SK-N-SH (cell line): ENCODE data around the gene NUMB. TPM values are rescaled to one million over a fixed set of nuclear protein-coding genes. Genes with fewer than 3 reads are reported as not detected.

Experiments used
- CTCF ChIA-PET: fragments of 300-600, 350-600 bp; formaldehyde crosslinking; extraction: SDS; loops from one replicate; lab custom pipeline; 2021; lab: Yijun Ruan, JAX
- POLR2A ChIA-PET: fragments of 350-600 bp; sonication (Branson Sonifier 250); formaldehyde crosslinking; extraction: SDS; loops from one replicate; lab custom pipeline; 2020; ENCODE audit warnings: antibody characterized with exemption, inconsistent platforms; lab: Yijun Ruan, JAX
- DNase-seq: peaks from one replicate; pipeline ENCODE4 v3.0.0; 2012
- H2AFZ ChIP-seq: fragments of 200-600 bp; sonication (generic); 2 replicates; pipeline ENCODE4 v1.8.1; 2016; ENCODE audit warnings: antibody characterized with exemption, mild to moderate bottlenecking, low read depth
- H3F3A ChIP-seq: fragments of 200-600 bp; sonication (generic); replicated peaks from 2 replicates; pipeline ENCODE3; 2016; ENCODE audit warnings: antibody characterized with exemption, mild to moderate bottlenecking; ENCODE audit not compliant: insufficient read depth
- H3K27ac ChIP-seq, 2 experiments: fragments of 200-500 bp in 1 of 2; fragments of 200-600 bp in 1 of 2; sonication (Bioruptor generic) in 1 of 2; sonication (generic), shearing (Covaris generic) in 1 of 2; 2 replicates each; pipeline versions ENCODE4 v1.5.1 to v1.6.1; 2014 to 2016; ENCODE audit warnings: low read depth in 2 of 2, inconsistent platforms in 1 of 2, low read length in 1 of 2, mild to moderate bottlenecking in 1 of 2, mixed read lengths in 1 of 2
- H3K27me3 ChIP-seq: fragments of 200-600 bp; sonication (generic), shearing (Covaris generic); 2 replicates; pipeline ENCODE4 v1.6.1; 2016; ENCODE audit warnings: mixed run types; ENCODE audit not compliant: insufficient read depth
- H3K36me3 ChIP-seq, 2 experiments: fragments of 200-500 bp in 1 of 2; fragments of 200-600 bp in 1 of 2; sonication (Bioruptor generic) in 1 of 2; sonication (generic) in 1 of 2; replicated peaks in 1 of 2; 2 replicates each; pipeline versions ENCODE3 to v1.5.1; 2014 to 2016; ENCODE audit warnings: low read length in 1 of 2, mild to moderate bottlenecking in 1 of 2; ENCODE audit not compliant: insufficient read depth in 2 of 2, control insufficient read depth in 1 of 2
- H3K4me1 ChIP-seq, 2 experiments: fragments of 200-500 bp in 1 of 2; fragments of 200-600 bp in 1 of 2; sonication (Bioruptor generic) in 1 of 2; sonication (generic), shearing (Covaris generic) in 1 of 2; 2 replicates each; pipeline versions ENCODE4 v1.5.1 to v1.6.1; 2014 to 2016; ENCODE audit warnings: low read depth in 1 of 2, low read length in 1 of 2, mixed run types in 1 of 2; ENCODE audit not compliant: insufficient read depth in 2 of 2, control insufficient read depth in 1 of 2
- H3K4me2 ChIP-seq: fragments of 200-600 bp; sonication (generic), shearing (Covaris generic); 2 replicates; pipeline ENCODE4 v1.6.1; 2017; ENCODE audit warnings: mixed run types
- H3K4me3 ChIP-seq, 2 experiments: fragments of 200-500 bp in 1 of 2; fragments of 200-600 bp in 1 of 2; sonication (Bioruptor generic) in 1 of 2; sonication (generic), shearing (Covaris generic) in 1 of 2; 2 replicates each; pipeline versions ENCODE4 v1.5.1 to v1.8.1; 2014 to 2016; ENCODE audit warnings: low read depth in 2 of 2, inconsistent platforms in 1 of 2, low read length in 1 of 2, mild to moderate bottlenecking in 1 of 2, mixed read lengths in 1 of 2, moderate library complexity in 1 of 2
- H3K79me2 ChIP-seq: fragments of 200-600 bp; sonication (generic); 2 replicates; pipeline ENCODE4 v1.8.1; 2017; ENCODE audit warnings: mild to moderate bottlenecking; ENCODE audit not compliant: insufficient read depth
- H3K9ac ChIP-seq: fragments of 200-600 bp; sonication (generic); 2 replicates; pipeline ENCODE4 v1.6.1; 2017; ENCODE audit warnings: mixed run types
- H3K9me2 ChIP-seq: fragments of 200-600 bp; sonication (generic); 2 replicates; pipeline ENCODE4 v1.6.1; 2017; ENCODE audit warnings: mixed run types
- H3K9me3 ChIP-seq: fragments of 200-600 bp; sonication (generic); 2 replicates; pipeline ENCODE4 v1.6.1; 2017; ENCODE audit warnings: mixed run types, mild to moderate bottlenecking, moderate library complexity
- H4K20me1 ChIP-seq: fragments of 200-600 bp; sonication (generic); 2 replicates; pipeline ENCODE4 v1.6.1; 2017; ENCODE audit warnings: mild to moderate bottlenecking, mixed run types; ENCODE audit not compliant: insufficient read depth
- ELF1 ChIP-seq: IDR thresholded peaks from 2 replicates; pipeline ENCODE4 v1.4.0; 2012
- EP300 ChIP-seq, 2 experiments: IDR thresholded peaks; 2 replicates each; pipeline versions ENCODE4 v1.4.0 to v1.6.1; 2012; ENCODE audit warnings: borderline replicate concordance in 1 of 2, low read depth in 1 of 2, low read length in 1 of 2
- EZH2phosphoT487 ChIP-seq: fragments of 200-600 bp; sonication (generic); IDR thresholded peaks from 2 replicates; pipeline ENCODE4 v1.6.1; 2017; ENCODE audit warnings: low read depth, mixed run types, mild to moderate bottlenecking, antibody characterized with exemption, moderate library complexity, borderline replicate concordance
- FOSL2 ChIP-seq: IDR thresholded peaks from 2 replicates; pipeline ENCODE4 v1.4.0; 2012; ENCODE audit warnings: low read depth, mild to moderate bottlenecking, moderate library complexity, borderline replicate concordance
- GABPA ChIP-seq: IDR thresholded peaks from 2 replicates; pipeline ENCODE4 v1.4.0; 2012; ENCODE audit warnings: low read depth, mild to moderate bottlenecking
- GATA2 ChIP-seq: sonication (generic); formaldehyde crosslinking; IDR thresholded peaks from 2 replicates; pipeline ENCODE4 v1.5.0; 2020; ENCODE audit warnings: mild to moderate bottlenecking, missing genetic modification reagents
- MEF2A ChIP-seq: IDR thresholded peaks from 2 replicates; pipeline ENCODE4 v1.4.0; 2012; ENCODE audit warnings: low read depth, borderline replicate concordance
- MXI1 ChIP-seq: IDR thresholded peaks from 2 replicates; pipeline ENCODE4 v1.6.1; 2012; ENCODE audit warnings: mild to moderate bottlenecking, low read depth, low read length, improper control_type of control experiment
- NFIC ChIP-seq: IDR thresholded peaks from 2 replicates; pipeline ENCODE4 v1.4.0; 2012; ENCODE audit warnings: borderline replicate concordance
- NRF1 ChIP-seq: IDR thresholded peaks from 2 replicates; pipeline ENCODE4 v1.6.1; 2012; ENCODE audit warnings: low read depth, mild to moderate bottlenecking, low read length
- RAD21 ChIP-seq: IDR thresholded peaks from 2 replicates; pipeline ENCODE4 v1.6.1; 2012; ENCODE audit warnings: mild to moderate bottlenecking, low read length
- RCOR1 ChIP-seq: fragments of 150-350 bp; IDR thresholded peaks from 2 replicates; pipeline ENCODE4 v1.6.1; 2017; ENCODE audit warnings: antibody characterized with exemption, low read length
- TCF12 ChIP-seq: IDR thresholded peaks from 2 replicates; pipeline ENCODE4 v1.4.0; 2012
- TEAD4 ChIP-seq: IDR thresholded peaks from 2 replicates; pipeline ENCODE4 v1.4.0; 2012; ENCODE audit warnings: mild to moderate bottlenecking, borderline replicate concordance; ENCODE audit not compliant: insufficient read depth
- WGBS: methylation state at CpG from one replicate; pipeline ENCODE4 v1.1.6; 2017; ENCODE audit warnings: low lambda C conversion rate; 5-methylcytosine and 5-hydroxymethylcytosine counted together
- polyA plus RNA-seq, 3 experiments: library from polyadenylated mRNA; depleted of rRNA; stranded (reverse); fragments of >200 nt; gene quantifications; 2 replicates each; pipeline ENCODE4 v1.2.3, GENCODE V29; 2012
- TF ChIP-seq, protein P1 (sequence below): fragments of 150-350 bp; IDR thresholded peaks from 2 replicates; pipeline ENCODE4 v1.6.1; 2016; ENCODE audit warnings: mild to moderate bottlenecking, low read depth, low read length
- TF ChIP-seq, protein P2 (sequence below): IDR thresholded peaks from 2 replicates; pipeline ENCODE4 v1.4.0; 2012; ENCODE audit warnings: low read depth, borderline replicate concordance
- TF ChIP-seq, protein P3 (sequence below): IDR thresholded peaks from 2 replicates; pipeline ENCODE4 v1.6.1; 2012; ENCODE audit warnings: mild to moderate bottlenecking, low read depth, low read length, moderate library complexity
- TF ChIP-seq, protein P4 (sequence below): IDR thresholded peaks from 2 replicates; pipeline ENCODE4; 2012

The NUMB gene
- polyA plus RNA-seq, 1 of the 3 experiments (the other 2 are of a cell fraction): 58.4 TPM

DNA sequence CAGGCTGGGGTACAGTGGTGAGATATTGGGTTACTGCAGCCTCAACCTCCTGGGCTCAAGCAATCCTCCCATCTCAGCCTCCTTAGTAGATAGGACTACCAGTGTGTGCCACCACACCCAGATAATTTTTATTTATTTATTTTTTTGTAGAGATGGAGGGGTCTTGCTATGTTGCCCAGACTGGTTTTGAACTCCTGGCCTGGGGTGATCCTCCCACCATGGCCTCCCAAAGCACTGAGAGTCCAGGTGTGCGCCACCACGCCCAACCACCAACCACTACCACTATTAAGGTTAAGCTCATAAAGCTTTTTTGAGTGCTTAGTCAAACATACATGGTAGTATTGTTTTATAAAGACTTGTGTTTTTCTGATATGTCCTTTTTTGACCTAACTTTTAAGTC lies 36.2 kb upstream of the NUMB start:
- H3K27me3 ChIP-seq: no peaks in the 10 kb centered on the region
- H4K20me1 ChIP-seq: peaks cover 25% of the 10 kb centered on the region
- no peak overlapping the region for H3K27ac ChIP-seq
- CTCF ChIA-PET: interaction anchor here (6.0 kb wide), 1 partner anchor 14 kb away, joined by 38 read pairs; no protein-coding TSS in a partner anchor
- H3K9me2 ChIP-seq: no peaks in the 10 kb centered on the region
- no peaks in the 10 kb centered on the region for H3K9me3 ChIP-seq
- no peak overlapping the region for H3K4me3 ChIP-seq
- peaks cover 3 to 29% of the 10 kb centered on the region in 2 experiments for H3K36me3 ChIP-seq
- H3K79me2 ChIP-seq: peaks cover 45% of the 10 kb centered on the region
- TF ChIP-seq ELF1 (no peak), NRF1 (no peak), GATA2 (CRISPR knock-in tag) (no peak), EP300 (IDR thresholded peaks at IDR 0.05; ENCODE audit: borderline replicate concordance in 1 of 2, low read depth in 1 of 2, low read length in 1 of 2) (no peak), GABPA (no peak), EZH2phosphoT487 (no peak), RCOR1 (no peak)
- TF ChIP-seq, protein P1, sequence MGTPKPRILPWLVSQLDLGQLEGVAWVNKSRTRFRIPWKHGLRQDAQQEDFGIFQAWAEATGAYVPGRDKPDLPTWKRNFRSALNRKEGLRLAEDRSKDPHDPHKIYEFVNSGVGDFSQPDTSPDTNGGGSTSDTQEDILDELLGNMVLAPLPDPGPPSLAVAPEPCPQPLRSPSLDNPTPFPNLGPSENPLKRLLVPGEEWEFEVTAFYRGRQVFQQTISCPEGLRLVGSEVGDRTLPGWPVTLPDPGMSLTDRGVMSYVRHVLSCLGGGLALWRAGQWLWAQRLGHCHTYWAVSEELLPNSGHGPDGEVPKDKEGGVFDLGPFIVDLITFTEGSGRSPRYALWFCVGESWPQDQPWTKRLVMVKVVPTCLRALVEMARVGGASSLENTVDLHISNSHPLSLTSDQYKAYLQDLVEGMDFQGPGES: no peak
- TF ChIP-seq, protein P2, sequence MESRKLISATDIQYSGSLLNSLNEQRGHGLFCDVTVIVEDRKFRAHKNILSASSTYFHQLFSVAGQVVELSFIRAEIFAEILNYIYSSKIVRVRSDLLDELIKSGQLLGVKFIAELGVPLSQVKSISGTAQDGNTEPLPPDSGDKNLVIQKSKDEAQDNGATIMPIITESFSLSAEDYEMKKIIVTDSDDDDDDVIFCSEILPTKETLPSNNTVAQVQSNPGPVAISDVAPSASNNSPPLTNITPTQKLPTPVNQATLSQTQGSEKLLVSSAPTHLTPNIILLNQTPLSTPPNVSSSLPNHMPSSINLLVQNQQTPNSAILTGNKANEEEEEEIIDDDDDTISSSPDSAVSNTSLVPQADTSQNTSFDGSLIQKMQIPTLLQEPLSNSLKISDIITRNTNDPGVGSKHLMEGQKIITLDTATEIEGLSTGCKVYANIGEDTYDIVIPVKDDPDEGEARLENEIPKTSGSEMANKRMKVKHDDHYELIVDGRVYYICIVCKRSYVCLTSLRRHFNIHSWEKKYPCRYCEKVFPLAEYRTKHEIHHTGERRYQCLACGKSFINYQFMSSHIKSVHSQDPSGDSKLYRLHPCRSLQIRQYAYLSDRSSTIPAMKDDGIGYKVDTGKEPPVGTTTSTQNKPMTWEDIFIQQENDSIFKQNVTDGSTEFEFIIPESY: no peak
- TF ChIP-seq, all 33 proteins: peak for 0
- H3K4me2 ChIP-seq: no peak overlapping the region
- peaks cover 4% of the 10 kb centered on the region for H3F3A ChIP-seq
- WGBS: 100% methylated on average over 2 of the region's 2 CpGs
- no peak overlapping the region for H2AFZ ChIP-seq
- DNase-seq: no peak
- POLR2A ChIA-PET: no interaction called here
- peaks cover 4 to 16% of the 10 kb centered on the region in 2 experiments; a peak in 2 of 4 replicates for H3K4me1 ChIP-seq
- no peak overlapping the region for H3K9ac ChIP-seq

DNA sequence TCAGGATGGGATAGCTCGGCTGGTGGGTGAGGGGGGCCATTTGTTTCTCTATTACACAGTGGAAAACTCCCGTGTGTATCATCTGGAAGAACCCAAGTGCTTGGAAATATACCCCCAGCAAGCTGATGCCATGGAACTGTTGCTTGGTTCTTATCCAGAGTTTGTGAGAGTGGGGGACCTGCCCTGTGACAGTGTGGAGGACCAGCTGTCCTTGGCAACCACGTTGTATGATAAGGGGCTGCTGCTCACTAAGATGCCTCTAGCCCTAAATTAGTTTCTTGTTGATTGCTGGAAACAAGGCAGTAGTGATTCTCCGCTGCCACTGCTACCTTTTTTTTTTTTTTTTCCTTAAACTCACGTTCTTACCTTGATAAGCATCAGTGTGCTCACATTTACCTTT lies 34.3 kb upstream of the NUMB start:
- H3K36me3 ChIP-seq: peaks cover 3 to 29% of the 10 kb centered on the region in 2 experiments
- DNase-seq: no peak
- H3K4me1 ChIP-seq: peaks cover 4 to 16% of the 10 kb centered on the region in 2 experiments; a peak in 2 of 4 replicates
- TF ChIP-seq, protein P3, sequence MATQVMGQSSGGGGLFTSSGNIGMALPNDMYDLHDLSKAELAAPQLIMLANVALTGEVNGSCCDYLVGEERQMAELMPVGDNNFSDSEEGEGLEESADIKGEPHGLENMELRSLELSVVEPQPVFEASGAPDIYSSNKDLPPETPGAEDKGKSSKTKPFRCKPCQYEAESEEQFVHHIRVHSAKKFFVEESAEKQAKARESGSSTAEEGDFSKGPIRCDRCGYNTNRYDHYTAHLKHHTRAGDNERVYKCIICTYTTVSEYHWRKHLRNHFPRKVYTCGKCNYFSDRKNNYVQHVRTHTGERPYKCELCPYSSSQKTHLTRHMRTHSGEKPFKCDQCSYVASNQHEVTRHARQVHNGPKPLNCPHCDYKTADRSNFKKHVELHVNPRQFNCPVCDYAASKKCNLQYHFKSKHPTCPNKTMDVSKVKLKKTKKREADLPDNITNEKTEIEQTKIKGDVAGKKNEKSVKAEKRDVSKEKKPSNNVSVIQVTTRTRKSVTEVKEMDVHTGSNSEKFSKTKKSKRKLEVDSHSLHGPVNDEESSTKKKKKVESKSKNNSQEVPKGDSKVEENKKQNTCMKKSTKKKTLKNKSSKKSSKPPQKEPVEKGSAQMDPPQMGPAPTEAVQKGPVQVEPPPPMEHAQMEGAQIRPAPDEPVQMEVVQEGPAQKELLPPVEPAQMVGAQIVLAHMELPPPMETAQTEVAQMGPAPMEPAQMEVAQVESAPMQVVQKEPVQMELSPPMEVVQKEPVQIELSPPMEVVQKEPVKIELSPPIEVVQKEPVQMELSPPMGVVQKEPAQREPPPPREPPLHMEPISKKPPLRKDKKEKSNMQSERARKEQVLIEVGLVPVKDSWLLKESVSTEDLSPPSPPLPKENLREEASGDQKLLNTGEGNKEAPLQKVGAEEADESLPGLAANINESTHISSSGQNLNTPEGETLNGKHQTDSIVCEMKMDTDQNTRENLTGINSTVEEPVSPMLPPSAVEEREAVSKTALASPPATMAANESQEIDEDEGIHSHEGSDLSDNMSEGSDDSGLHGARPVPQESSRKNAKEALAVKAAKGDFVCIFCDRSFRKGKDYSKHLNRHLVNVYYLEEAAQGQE: no peak
- TF ChIP-seq, protein P4, sequence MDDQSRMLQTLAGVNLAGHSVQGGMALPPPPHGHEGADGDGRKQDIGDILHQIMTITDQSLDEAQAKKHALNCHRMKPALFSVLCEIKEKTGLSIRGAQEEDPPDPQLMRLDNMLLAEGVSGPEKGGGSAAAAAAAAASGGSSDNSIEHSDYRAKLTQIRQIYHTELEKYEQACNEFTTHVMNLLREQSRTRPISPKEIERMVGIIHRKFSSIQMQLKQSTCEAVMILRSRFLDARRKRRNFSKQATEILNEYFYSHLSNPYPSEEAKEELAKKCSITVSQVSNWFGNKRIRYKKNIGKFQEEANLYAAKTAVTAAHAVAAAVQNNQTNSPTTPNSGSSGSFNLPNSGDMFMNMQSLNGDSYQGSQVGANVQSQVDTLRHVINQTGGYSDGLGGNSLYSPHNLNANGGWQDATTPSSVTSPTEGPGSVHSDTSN: no peak
- TF ChIP-seq GABPA: no peak
- TF ChIP-seq TCF12: no peak
- TF ChIP-seq NFIC: no peak
- no peak for TF ChIP-seq FOSL2
- no peak for TF ChIP-seq RCOR1
- TF ChIP-seq MXI1: no peak
- TF ChIP-seq RAD21: no peak
- TF ChIP-seq TEAD4: no peak
- TF ChIP-seq EZH2phosphoT487: no peak
- TF ChIP-seq MEF2A: no peak
- H2AFZ ChIP-seq: no peak overlapping the region
- H3K9me3 ChIP-seq: no peaks in the 10 kb centered on the region
- H3F3A ChIP-seq: peaks cover 9% of the 10 kb centered on the region
- H3K27me3 ChIP-seq: no peaks in the 10 kb centered on the region
- no peaks in the 10 kb centered on the region for H3K9me2 ChIP-seq
- 79% methylated on average over 4 of the region's 5 CpGs for WGBS
- POLR2A ChIA-PET: no interaction called here
- H3K4me2 ChIP-seq: peak overlapping the region; percentile 90
- H3K4me3 ChIP-seq: peak overlapping the region; percentile 64 to 69; a peak in 2 of 4 replicates
- H3K27ac ChIP-seq: no peak overlapping the region
- H4K20me1 ChIP-seq: peaks cover 25% of the 10 kb centered on the region
- CTCF ChIA-PET: interaction anchor here (0.7 to 1.6 kb wide), 2 partner anchors 16 to 197 kb away, joined by 3 to 5 read pairs; no protein-coding TSS in a partner anchor
- no peak overlapping the region for H3K9ac ChIP-seq
- peaks cover 45% of the 10 kb centered on the region for H3K79me2 ChIP-seq
